WTC11 (cell line): ENCODE results near the gene PROK1. TPM values are rescaled to one million over a fixed set of nuclear protein-coding genes. Genes with fewer than 3 reads are reported as not detected.
"Not testable (repeated sequence)": the region's sequence is repeated elsewhere in the genome, so short reads cannot be mapped to it uniquely, and the experiment has no call there.

Source experiments
- ATAC-seq: fragments of 200-7000 bp; cut with Tn5 transposase; 2 replicates; pipeline ENCODE4 v1.10.0; 2021; ENCODE audit warnings: mild to moderate bottlenecking, moderate library complexity
- CTCF ChIA-PET: fragments of 300-600 bp; sonication (Branson Sonifier 250); formaldehyde crosslinking; loops from one replicate; lab custom pipeline; 2021; ENCODE audit warnings: antibody characterized with exemption; lab: Charles Lee
- POLR2A ChIA-PET: fragments of 350-600 bp; sonication (Branson Sonifier 250); formaldehyde crosslinking; loops from one replicate; lab custom pipeline; 2021; ENCODE audit warnings: antibody characterized with exemption; lab: Charles Lee
- DNase-seq: peaks from one replicate; pipeline ENCODE4 v3.0.0; 2021; ENCODE audit warnings: low spot score
- H3K27ac Mint-ChIP-seq: 2 replicates; pipeline ENCODE4 v1.8.0; 2021; ENCODE audit warnings: mixed read lengths
- H3K27me3 Mint-ChIP-seq: 2 replicates; pipeline ENCODE4 v1.8.0; 2021; ENCODE audit warnings: low read depth, mild to moderate bottlenecking, moderate library complexity, mixed read lengths
- H3K36me3 Mint-ChIP-seq: 2 replicates; pipeline ENCODE4 v1.8.0; 2021; ENCODE audit warnings: mixed read lengths
- H3K4me1 Mint-ChIP-seq: 2 replicates; pipeline ENCODE4 v1.8.0; 2022; ENCODE audit warnings: mixed read lengths
- H3K4me3 Mint-ChIP-seq: 2 replicates; pipeline ENCODE4 v1.8.0; 2021; ENCODE audit warnings: mild to moderate bottlenecking, moderate library complexity, mixed read lengths
- H3K9me3 Mint-ChIP-seq: 2 replicates; pipeline ENCODE4 v1.8.0; 2021; ENCODE audit warnings: mixed read lengths
- ATF1 ChIP-seq: sonication (generic); formaldehyde crosslinking; IDR thresholded peaks from 2 replicates; pipeline ENCODE4 v1.8.1; 2023; ENCODE audit warnings: mild to moderate bottlenecking, moderate library complexity, missing genetic modification reagents
- CTCF ChIP-seq: fragments of 200-600 bp; IDR thresholded peaks from 2 replicates; pipeline ENCODE4 v1.8.0; 2022; ENCODE audit warnings: antibody characterized with exemption
- E2F5 ChIP-seq: sonication (generic); formaldehyde crosslinking; IDR thresholded peaks from 2 replicates; pipeline ENCODE4 v1.8.1; 2022; ENCODE audit warnings: mild to moderate bottlenecking, moderate library complexity, missing genetic modification reagents
- ERG ChIP-seq: fragments of 250-450 bp; sonication (Bioruptor Pico); IDR thresholded peaks from 2 replicates; pipeline ENCODE4 v1.8.0; 2021; ENCODE audit warnings: mild to moderate bottlenecking
- ESRRA ChIP-seq: sonication (generic); formaldehyde crosslinking; IDR thresholded peaks from 2 replicates; pipeline ENCODE4 v1.8.1; 2022; ENCODE audit warnings: mild to moderate bottlenecking, missing genetic modification reagents, borderline replicate concordance
- FOXK1 ChIP-seq: sonication (generic); formaldehyde crosslinking; IDR thresholded peaks from 2 replicates; pipeline ENCODE4 v1.8.0; 2022; ENCODE audit warnings: mild to moderate bottlenecking, moderate library complexity, missing genetic modification reagents
- FOXP1 ChIP-seq: sonication (generic); formaldehyde crosslinking; IDR thresholded peaks from 2 replicates; pipeline ENCODE4 v1.8.0; 2022; ENCODE audit warnings: missing genetic modification reagents, mild to moderate bottlenecking, moderate library complexity, borderline replicate concordance
- GABPB1 ChIP-seq: sonication (generic); formaldehyde crosslinking; IDR thresholded peaks from 2 replicates; pipeline ENCODE4 v1.8.1; 2023; ENCODE audit warnings: mild to moderate bottlenecking, missing genetic modification reagents
- GTF2I ChIP-seq: fragments of 250-450 bp; sonication (Bioruptor Pico); conservative IDR thresholded peaks from 2 replicates; pipeline ENCODE4 v1.4.0; 2021; ENCODE audit warnings: mild to moderate bottlenecking
- MXD4 ChIP-seq: fragments of 250-450 bp; sonication (Bioruptor Pico); IDR thresholded peaks from 2 replicates; pipeline ENCODE4 v1.8.0; 2021; ENCODE audit warnings: mild to moderate bottlenecking, moderate library complexity, borderline replicate concordance
- MYBL2 ChIP-seq: sonication (generic); formaldehyde crosslinking; IDR thresholded peaks from 2 replicates; pipeline ENCODE4 v1.8.1; 2023; ENCODE audit warnings: mild to moderate bottlenecking, moderate library complexity, missing genetic modification reagents
- NFYB ChIP-seq: sonication (generic); formaldehyde crosslinking; conservative IDR thresholded peaks from 2 replicates; pipeline ENCODE4 v1.8.0; 2022; ENCODE audit warnings: low read depth, missing genetic modification reagents
- PREB ChIP-seq: sonication (generic); formaldehyde crosslinking; IDR thresholded peaks from 2 replicates; pipeline ENCODE4 v1.8.1; 2022; ENCODE audit warnings: mild to moderate bottlenecking, missing genetic modification reagents, moderate library complexity, borderline replicate concordance
- RELA ChIP-seq: sonication (generic); formaldehyde crosslinking; IDR thresholded peaks from 2 replicates; pipeline ENCODE4 v1.8.1; 2022; ENCODE audit warnings: missing genetic modification reagents, mild to moderate bottlenecking, borderline replicate concordance
- RORB ChIP-seq: fragments of 250-450 bp; sonication (Bioruptor Pico); IDR thresholded peaks from 2 replicates; pipeline ENCODE4 v1.9.0; 2021; ENCODE audit warnings: mild to moderate bottlenecking
- SMAD3 ChIP-seq: sonication (generic); formaldehyde crosslinking; IDR thresholded peaks from 2 replicates; pipeline ENCODE4 v1.8.0; 2022; ENCODE audit warnings: missing genetic modification reagents, mild to moderate bottlenecking, borderline replicate concordance
- SMAD4 ChIP-seq: sonication (generic); formaldehyde crosslinking; IDR thresholded peaks from 2 replicates; pipeline ENCODE4 v1.8.0; 2022; ENCODE audit warnings: mild to moderate bottlenecking, missing genetic modification reagents
- SP1 ChIP-seq: sonication (generic); formaldehyde crosslinking; conservative IDR thresholded peaks from 2 replicates; pipeline ENCODE4 v1.8.1; 2022; ENCODE audit warnings: missing genetic modification reagents
- ZBTB43 ChIP-seq: sonication (generic); formaldehyde crosslinking; IDR thresholded peaks from 2 replicates; pipeline ENCODE4 v1.8.1; 2023; ENCODE audit warnings: mild to moderate bottlenecking, missing genetic modification reagents
- ZNF416 ChIP-seq: fragments of 250-450 bp; sonication (Bioruptor Pico); IDR thresholded peaks from 2 replicates; pipeline ENCODE4 v1.9.0; 2021; ENCODE audit warnings: mild to moderate bottlenecking, inconsistent platforms
- total RNA-seq: library from RNA; stranded (reverse); gene quantifications from 3 replicates; pipeline ENCODE4 v1.2.3, GENCODE V29; 2021

Gene PROK1
- total RNA-seq, 1 experiment from 2014 or later, result not detected

GRCh38 chr1:110412576-110412975 lies 38.4 kb upstream of the PROK1 start:
- H3K27ac Mint-ChIP-seq, result no peak overlapping the region
- TF ChIP-seq GABPB1 (CRISPR knock-in tag), result no peak
- TF ChIP-seq CTCF, result peak; percentile 55; the same call in 1 of the 2 replicates

GRCh38 chr1:110413045-110413444 lies 37.9 kb upstream of the PROK1 start:
- CTCF ChIA-PET, result interaction anchor here (0.6 to 7.5 kb wide), 36 partner anchors 9 to 216 kb away, joined by 3 to 188 read pairs (median 6); partner anchors contain the start of genes KCNC4, PROK1, RBM15 and SLC16A4
- not testable (repeated sequence) for H3K4me3 Mint-ChIP-seq, H3K27me3 Mint-ChIP-seq, ATAC-seq, H3K27ac Mint-ChIP-seq, DNase-seq, H3K36me3 Mint-ChIP-seq, H3K9me3 Mint-ChIP-seq
- peaks cover 19% of the 10 kb centered on the region for H3K4me1 Mint-ChIP-seq
- POLR2A ChIA-PET, result interaction anchor here (1.0 to 1.2 kb wide), 2 partner anchors 47 to 73 kb away, joined by 4 read pairs; partner anchors contain the start of gene RBM15

More at GRCh38 chr1:110412576-110412975, 38.4 kb upstream of the PROK1 start:
- ATAC-seq, result peak; percentile 78
- peak; percentile 82 for DNase-seq
- Mint-ChIP-seq H3K4me3 (no peak overlapping the region), H3K27me3 (peaks cover 2% of the 10 kb centered on the region; the same call in 1 of the 2 replicates), H3K36me3 (no peaks in the 10 kb centered on the region), H3K4me1 (peaks cover 23% of the 10 kb centered on the region), H3K9me3 (no peaks in the 10 kb centered on the region)
- ChIA-PET CTCF (interaction anchor here (0.6 to 7.5 kb wide), 36 partner anchors 9 to 216 kb away, joined by 3 to 188 read pairs (median 6); partner anchors contain the start of genes KCNC4, PROK1, RBM15 and SLC16A4), POLR2A (interaction anchor here (1.0 to 1.2 kb wide), 2 partner anchors 47 to 73 kb away, joined by 4 read pairs; partner anchors contain the start of gene RBM15)

GRCh38 chr1:110418729-110419128 lies 32.2 kb upstream of the PROK1 start:
- H3K4me1 Mint-ChIP-seq, result peaks cover 17% of the 10 kb centered on the region
- H3K4me3 Mint-ChIP-seq, result no peak overlapping the region
- ChIA-PET CTCF (interaction anchor here (4.7 kb wide), 1 partner anchor 41 kb away, joined by 25 read pairs; no protein-coding TSS in a partner anchor), POLR2A (no interaction called here)
- H3K27me3 Mint-ChIP-seq, result no peaks in the 10 kb centered on the region; the same call in 1 of the 2 replicates
- DNase-seq, result no peak
- TF ChIP-seq PREB (CRISPR knock-in tag), result no peak
- TF ChIP-seq FOXP1 (CRISPR knock-in tag), result no peak
- TF ChIP-seq MYBL2, result no peak
- TF ChIP-seq E2F5 (CRISPR knock-in tag), result no peak
- TF ChIP-seq RELA (CRISPR knock-in tag), result no peak
- no peak for TF ChIP-seq ERG
- TF ChIP-seq ZBTB43 (CRISPR knock-in tag), result no peak
- no peak for TF ChIP-seq SP1 (CRISPR knock-in tag)
- no peak for TF ChIP-seq ATF1 (CRISPR knock-in tag)
- no peak for TF ChIP-seq ZNF416
- no peak for TF ChIP-seq ESRRA
- TF ChIP-seq RORB, result no peak
- TF ChIP-seq NFYB (CRISPR knock-in tag), result no peak
- no peak for TF ChIP-seq MXD4 (CRISPR knock-in tag)
- no peak for TF ChIP-seq SMAD3
- no peak for TF ChIP-seq FOXK1
- TF ChIP-seq GTF2I (CRISPR knock-in tag), result no peak
- TF ChIP-seq SMAD4 (CRISPR knock-in tag), result no peak
- H3K9me3 Mint-ChIP-seq, result peaks cover 18% of the 10 kb centered on the region
- H3K27ac Mint-ChIP-seq, result no peak overlapping the region
- ATAC-seq, result no peak
- H3K36me3 Mint-ChIP-seq, result peaks cover 14% of the 10 kb centered on the region
